NCI-H2081 (cell line): ENCODE data around the gene LIN37.
"Not testable (repeated sequence)": the region's sequence is repeated elsewhere in the genome, so short reads cannot be mapped to it uniquely, and the experiment has no call there.

Source experiments
- DNase-seq, 2 experiments: peaks; one replicate each; lab custom pipeline; 2025; lab: John Stamatoyannopoulos, UW

LIN37 gene

GRCh38 chr19:35719402-35720162 lies 28.8 kb upstream of the LIN37 start:
- DNase-seq = no peak

DNA sequence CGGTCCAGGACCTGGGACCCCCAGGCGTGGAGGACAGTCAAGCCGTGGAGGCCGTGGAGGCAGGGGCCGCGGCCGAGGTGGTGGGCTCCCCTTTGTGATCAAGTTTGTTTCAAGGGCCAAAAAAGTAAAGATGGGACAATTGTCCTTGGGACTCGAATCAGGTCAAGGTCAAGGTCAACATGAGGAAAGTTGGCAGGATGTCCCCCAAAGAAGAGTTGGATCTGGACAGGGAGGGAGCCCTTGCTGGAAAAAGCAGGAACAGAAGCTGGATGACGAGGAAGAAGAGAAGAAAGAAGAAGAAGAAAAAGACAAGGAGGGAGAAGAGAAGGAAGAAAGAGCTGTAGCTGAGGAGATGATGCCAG lies 28.2 kb upstream of the LIN37 start:
- DNase-seq = no peak

DNA sequence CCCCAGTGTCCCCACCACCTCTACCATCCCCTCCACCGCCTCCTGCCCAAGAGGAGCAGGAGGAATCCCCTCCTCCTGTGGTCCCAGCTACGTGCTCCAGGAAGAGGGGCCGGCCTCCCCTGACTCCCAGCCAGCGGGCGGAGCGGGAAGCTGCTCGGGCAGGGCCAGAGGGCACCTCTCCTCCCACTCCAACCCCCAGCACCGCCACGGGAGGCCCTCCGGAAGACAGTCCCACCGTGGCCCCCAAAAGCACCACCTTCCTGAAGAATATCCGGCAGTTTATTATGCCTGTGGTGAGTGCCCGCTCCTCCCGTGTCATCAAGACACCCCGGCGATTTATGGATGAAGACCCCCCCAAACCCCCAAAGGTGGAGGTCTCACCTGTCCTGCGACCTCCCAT lies 27.7 kb upstream of the LIN37 start:
- DNase-seq = no peak

GRCh38 chr19:35721374-35721773 lies 27.0 kb upstream of the LIN37 start:
- DNase-seq = no peak

GRCh38 chr19:35722461-35722860 lies 25.9 kb upstream of the LIN37 start:
- no peak for DNase-seq

DNA sequence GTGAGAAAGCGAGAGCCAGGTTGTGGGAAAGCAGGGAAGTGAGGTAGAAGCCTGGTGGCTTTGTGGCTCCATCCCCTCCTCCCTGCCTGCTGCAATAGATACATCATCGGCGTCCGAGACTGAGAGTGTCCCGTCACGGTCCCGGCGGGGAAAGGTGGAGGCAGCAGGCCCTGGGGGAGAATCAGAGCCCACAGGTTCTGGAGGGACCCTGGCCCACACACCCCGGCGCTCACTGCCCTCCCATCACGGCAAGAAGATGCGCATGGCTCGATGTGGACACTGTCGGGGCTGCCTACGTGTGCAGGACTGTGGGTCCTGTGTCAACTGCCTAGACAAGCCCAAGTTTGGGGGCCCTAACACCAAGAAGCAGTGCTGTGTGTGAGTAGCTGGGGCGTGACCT lies 25.5 kb upstream of the LIN37 start:
- DNase-seq = no peak

GRCh38 chr19:35723671-35724070 lies 24.7 kb upstream of the LIN37 start:
- no peak for DNase-seq

- DNase-seq = not testable (repeated sequence)
Measured at GRCh38 chr19:35724132-35724531, 24.2 kb upstream of the LIN37 start.

- no peak for DNase-seq
Measured at GRCh38 chr19:35724560-35724959, 23.8 kb upstream of the LIN37 start.

GRCh38 chr19:35725216-35725861 lies 23.0 kb upstream of the LIN37 start:
- DNase-seq = no peak

DNA sequence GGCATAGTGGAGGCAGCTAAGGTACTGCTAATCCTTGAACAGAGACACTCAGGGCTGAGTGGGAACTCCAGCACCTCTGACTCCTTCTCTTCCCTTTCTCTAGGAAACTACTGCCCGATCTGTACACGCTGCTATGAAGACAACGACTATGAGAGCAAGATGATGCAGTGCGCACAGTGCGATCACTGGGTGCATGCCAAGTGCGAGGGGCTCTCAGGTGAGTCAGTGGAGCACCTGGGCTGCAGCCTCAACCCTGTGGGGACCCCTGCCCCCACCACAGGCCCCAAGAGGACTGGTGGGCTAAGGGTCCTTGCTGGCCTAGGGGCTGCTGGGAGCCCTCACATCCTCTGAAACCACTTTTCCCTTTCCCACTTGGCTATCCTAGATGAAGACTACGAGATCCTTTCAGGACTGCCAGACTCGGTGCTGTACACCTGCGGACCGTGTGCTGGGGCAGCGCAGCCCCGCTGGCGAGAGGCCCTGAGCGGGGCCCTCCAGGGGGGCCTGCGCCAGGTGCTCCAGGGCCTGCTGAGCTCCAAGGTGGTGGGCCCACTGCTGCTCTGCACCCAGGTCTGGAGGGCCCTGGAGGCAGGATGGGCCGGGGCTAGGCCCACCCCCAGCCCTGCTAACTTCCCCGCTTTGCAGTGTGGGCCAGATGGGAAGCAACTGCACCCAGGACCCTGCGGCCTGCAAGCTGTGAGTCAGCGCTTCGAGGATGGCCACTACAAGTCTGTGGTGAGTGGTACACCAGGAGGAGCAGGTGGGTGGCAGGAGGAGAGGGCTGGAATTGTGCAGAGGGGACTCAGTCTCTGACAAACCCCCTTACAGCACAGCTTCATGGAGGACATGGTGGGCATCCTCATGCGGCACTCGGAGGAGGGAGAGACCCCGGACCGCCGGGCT lies 21.1 kb upstream of the LIN37 start:
- DNase-seq = no peak

DNA sequence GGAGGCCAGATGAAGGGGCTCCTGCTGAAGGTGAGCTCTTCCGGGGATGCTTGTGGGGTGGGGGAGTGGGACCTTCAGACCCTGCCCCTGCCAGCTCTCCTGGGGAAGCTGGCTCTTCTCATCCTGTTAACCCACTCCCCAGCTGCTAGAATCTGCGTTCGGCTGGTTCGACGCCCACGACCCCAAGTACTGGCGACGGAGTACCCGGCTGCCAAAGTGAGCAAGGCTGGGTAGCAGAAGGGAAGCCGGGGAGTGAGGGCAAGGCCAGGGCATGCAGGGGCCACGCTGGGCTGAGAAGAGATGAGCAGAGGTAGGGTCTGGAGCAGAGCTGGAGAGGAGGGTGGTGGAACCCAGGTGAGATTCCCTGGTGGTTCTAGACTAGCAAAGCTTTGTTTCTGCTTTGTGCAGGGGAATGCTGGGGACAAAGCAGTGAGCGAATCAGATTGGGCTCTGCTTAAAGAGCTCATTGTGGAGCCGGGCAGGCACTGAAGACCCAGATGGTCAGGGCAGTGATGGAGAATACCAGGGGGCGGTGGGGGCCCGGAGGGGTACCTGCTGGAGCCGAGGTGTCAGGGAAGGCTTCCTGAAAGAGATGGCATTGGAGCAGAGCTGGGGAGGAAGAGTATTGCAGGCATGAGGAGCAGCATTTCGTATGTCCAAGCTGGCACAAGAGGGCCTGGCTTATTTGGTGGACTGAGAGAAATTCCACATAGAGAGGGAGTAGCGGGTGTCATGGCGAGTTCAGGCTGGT lies 20.2 kb upstream of the LIN37 start:
- DNase-seq = no peak

DNA sequence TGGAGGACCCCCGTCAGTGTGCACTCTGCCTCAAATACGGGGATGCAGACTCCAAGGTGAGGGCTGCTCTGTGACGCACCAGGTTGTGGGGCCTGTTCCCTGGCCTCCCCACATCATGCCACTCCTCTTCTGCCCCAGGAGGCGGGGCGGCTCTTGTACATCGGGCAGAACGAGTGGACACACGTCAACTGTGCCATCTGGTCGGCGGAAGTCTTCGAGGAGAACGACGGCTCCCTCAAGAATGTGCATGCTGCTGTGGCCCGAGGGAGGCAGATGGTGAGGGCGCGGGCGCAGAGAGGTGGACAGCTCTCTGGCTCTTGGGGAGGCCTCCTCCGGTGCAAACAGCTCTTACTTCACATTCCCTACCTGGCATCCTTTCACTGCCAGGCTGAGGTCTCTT lies 19.4 kb upstream of the LIN37 start:
- no peak for DNase-seq

GRCh38 chr19:35729763-35730162 lies 18.6 kb upstream of the LIN37 start:
- no peak for DNase-seq

GRCh38 chr19:35730326-35730725 lies 18.1 kb upstream of the LIN37 start:
- DNase-seq = no peak

DNA sequence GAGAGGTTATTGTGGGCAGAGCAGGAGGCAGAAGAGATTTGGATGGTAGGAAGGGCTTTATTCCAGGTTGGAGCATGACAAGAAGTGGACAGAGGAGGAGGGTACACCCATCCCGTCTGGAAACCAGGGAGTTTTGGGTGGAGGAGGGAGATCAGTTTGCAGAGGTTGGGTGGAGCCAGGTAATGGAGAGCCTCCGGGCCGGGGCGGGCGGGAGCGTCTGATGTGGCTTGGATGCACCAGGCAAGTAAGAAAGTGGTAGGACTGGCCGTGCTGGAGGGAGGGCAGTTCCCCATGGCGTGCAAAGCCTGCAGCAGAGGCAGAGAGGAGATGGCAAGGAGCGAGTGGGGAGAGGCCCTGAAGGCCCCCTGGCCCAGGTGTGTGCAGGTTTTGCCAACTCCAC lies 17.0 kb upstream of the LIN37 start:
- DNase-seq = no peak

DNA sequence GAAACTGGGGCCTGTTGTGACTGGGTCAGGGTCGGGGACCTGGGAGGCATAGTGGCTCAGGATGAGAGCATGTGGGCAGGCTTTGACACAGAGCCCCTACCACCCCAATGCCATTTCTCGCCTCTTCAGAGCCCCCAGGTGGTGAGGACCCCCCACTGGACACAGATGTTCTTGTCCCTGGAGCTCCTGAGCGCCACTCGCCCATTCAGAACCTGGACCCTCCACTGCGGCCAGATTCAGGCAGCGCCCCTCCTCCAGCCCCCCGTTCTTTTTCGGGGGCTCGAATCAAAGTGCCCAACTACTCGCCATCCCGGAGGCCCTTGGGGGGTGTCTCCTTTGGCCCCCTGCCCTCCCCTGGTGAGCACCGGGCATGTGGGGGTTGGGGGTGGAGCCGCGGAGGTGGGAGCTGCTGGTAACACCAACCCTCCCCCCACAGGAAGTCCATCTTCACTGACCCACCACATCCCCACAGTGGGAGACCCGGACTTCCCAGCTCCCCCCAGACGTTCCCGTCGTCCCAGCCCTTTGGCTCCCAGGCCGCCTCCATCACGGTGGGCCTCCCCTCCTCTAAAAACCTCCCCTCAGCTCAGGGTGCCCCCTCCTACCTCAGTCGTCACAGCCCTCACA lies 16.5 kb upstream of the LIN37 start:
- no peak for DNase-seq

DNA sequence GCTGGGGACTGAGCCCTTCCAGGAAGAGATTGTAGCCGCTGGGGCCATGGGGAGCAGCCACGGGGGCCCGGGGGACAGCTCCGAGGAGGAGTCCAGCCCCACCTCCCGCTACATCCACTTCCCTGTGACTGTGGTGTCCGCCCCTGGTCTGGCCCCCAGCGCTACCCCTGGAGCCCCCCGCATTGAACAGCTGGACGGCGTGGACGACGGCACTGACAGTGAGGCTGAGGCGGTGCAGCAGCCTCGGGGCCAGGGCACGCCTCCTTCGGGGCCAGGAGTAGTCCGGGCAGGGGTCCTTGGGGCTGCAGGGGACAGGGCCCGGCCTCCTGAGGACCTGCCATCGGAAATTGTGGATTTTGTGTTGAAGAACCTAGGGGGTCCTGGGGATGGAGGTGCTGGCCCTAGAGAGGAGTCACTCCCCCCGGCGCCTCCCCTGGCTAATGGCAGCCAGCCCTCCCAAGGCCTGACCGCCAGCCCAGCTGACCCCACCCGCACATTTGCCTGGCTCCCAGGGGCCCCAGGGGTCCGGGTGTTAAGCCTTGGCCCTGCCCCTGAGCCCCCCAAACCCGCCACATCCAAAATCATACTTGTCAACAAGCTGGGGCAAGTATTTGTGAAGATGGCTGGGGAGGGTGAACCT lies 15.7 kb upstream of the LIN37 start:
- no peak for DNase-seq

DNA sequence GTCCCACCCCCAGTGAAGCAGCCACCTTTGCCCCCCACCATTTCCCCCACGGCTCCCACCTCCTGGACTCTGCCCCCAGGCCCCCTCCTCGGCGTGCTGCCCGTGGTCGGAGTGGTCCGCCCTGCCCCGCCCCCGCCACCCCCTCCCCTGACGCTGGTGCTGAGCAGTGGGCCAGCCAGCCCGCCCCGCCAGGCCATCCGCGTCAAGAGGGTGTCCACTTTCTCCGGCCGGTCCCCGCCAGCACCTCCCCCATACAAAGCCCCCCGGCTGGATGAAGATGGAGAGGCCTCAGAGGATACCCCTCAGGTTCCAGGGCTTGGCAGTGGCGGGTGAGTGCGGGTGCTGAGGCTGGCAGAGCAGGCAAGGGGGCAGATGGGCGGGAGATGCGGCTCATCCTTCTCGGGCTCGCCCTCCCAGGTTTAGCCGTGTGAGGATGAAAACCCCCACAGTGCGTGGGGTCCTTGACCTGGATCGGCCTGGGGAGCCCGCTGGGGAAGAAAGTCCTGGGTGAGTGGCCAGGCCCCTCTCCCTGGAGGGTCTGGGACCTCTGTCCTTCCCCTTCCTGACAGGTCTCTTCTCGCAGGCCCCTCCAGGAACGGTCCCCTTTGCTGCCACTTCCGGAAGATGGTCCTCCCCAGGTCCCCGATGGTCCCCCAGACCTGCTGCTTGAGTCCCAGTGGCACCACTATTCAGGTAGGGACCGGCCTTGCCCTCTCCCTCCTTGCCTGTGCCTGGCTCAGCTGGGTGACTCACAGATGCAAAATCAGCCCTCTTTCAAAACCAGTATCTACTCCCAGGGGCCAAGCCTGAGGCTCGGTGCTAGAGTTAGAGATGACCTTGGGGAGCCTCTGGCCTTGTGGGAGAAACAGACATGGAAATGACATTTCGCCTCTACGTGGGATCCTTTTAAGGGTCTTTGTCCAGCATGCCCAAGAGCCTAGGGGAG lies 14.9 kb upstream of the LIN37 start:
- no peak for DNase-seq

DNA sequence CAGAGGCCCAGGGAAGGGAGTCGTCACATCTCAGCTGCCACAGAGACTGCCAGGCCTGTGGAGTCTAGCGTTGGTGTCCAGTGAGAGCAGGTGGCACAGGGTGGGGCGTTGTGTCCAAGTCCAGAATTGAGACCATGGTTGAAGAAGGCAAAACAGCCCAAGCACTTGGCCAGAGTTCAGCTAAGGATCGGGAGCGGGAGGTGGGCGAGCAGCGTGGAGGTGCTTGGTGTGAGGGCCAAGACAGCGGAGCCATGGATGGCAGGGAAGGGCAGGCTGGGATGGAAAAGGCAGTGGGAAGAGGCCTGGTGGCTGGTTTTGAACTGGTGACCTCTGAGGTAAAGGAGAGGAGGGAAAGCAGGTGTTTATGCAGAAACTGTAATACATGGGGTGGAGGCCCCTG lies 14.1 kb upstream of the LIN37 start:
- DNase-seq = no peak
